HG03442 (cell line): ENCODE measurements around the gene ZNF207.
"Not testable (repeated sequence)": the region's sequence is repeated elsewhere in the genome, so short reads cannot be mapped to it uniquely, and the experiment has no call there.

Source experiments
- ATAC-seq: cut with Tn5 transposase; IDR thresholded peaks from one replicate; pipeline ENCODE4 v1.9.1; 2021; ENCODE audit warnings: mild to moderate bottlenecking, moderate library complexity; ENCODE audit not compliant: unreplicated experiment

ZNF207 gene

DNA sequence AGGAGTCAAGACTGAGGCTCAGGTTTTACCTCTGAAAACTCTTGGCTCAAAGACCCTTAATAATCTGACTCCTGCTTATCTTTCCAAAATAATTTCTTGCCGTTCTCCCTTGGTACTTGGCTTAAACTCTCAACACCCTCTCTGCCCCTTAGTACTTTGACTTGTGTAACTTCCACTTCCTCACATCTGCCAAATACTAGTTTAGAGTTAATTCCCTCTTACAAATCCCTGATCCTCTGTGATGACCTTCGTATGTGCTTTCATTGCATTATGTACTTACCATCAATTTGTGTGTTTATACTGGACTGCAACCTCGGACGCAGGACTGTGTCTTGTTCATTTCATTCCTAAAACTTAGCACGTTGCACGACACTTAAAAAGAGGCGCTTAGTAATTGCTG lies 35.2 kb downstream of the ZNF207 start:
- ATAC-seq, result no peak

GRCh38 chr17:32385971-32386370 lies 36.0 kb downstream of the ZNF207 start:
- ATAC-seq, result no peak

DNA sequence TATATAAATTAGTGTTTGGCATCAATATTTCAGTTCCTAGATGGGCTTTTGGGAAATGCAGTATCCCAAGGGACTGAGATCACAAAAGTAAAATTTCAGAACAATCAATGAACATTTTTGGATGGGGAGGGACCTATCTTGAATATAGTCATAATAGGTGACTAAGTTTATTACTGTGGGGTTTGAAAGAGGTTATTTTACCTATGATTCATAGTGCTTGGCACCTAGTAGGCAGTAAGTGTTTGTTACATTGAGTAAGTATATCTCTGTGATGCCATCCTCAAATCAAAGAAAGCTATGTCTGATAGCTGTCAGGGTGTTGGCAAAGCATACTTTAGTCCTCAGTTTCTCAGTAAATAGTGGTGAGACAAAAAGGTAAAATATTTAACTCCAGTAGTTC lies 36.9 kb downstream of the ZNF207 start:
- ATAC-seq, result no peak

DNA sequence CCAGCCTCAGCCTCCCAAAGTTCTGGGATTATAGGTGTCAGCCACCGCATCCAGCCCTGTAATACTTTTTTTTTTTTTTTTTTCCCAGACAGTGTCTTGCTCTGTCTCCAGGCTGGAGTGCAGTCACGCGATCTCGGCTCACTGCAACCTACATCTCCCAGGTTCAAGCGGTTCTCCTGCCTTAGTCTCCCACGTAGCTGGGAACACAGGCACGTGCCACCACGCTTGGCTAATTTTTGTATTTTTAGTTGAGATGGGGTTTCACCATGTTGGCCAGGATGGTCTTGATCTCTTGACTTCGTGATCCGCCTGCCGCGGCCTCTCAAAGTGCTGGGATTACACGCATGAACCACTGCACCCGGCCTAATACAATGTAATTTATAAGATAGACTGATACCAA lies 38.2 kb downstream of the ZNF207 start:
- ATAC-seq, result not testable (repeated sequence)

DNA sequence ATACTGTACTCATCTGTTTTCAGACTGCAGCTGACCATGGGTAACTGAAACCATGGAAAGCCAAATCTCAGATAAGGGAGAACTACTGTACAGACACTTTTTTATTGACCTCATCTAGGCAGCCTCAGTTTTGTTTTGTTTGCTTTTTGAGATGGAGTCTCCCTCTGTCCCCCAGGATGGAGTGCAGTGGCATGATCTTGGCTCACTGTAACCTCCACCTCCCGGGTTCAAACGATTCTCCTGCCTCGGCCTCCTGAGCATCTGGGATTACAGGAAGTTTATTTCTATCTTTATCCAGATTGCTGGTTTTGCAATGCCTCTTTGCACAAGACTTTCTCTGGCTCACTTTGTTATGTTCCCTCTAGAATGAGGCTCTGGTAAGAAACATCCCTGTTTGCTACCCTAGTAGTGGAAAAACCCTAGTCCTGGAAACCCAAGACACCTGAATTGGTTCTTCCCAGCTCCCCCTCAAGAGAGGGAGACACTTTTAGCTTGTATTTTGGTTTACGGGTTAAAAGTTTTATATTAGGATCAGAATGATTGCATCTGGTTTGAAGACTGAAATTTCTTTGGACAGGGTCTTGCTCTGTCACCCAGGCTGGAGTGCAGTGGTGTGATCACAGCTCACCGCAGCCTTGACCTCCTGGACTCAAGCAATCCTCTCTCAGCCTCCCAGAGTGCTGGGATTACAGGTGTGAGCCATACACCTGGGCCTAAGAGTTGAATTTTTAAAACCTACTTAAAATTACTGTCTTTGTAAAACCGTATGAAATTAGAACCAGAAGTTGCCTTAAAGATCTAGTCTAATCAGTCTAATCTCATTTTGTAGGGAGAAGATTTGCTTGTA lies 38.9 kb downstream of the ZNF207 start:
- ATAC-seq, result no peak

DNA sequence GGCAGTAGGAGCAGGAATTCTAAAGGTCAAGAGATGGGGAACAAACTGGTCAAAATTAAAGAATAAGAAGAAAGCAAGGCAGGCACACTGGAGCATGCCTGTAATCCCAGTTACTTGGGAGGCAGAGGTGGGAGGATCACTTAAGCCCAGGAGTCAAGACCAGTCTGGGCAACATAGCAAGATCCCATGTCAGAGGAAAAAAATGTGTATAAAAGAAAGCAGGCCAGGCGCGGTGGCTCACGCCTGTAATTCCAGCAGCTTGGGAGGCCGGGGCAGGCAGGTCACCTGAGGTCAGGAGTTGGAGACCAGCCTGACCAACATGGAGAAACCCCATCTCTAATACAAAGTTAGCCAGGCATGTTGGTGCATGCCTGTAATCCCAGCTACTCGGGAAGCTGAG lies 43.9 kb downstream of the ZNF207 start:
- no peak for ATAC-seq

GRCh38 chr17:32396343-32396742 lies 46.4 kb downstream of the ZNF207 start:
- no peak for ATAC-seq

- no peak for ATAC-seq
These were observed 49.0 kb downstream of the ZNF207 start for GRCh38 chr17:32398946-32399345.

GRCh38 chr17:32410085-32410484 lies 60.1 kb downstream of the ZNF207 start:
- ATAC-seq, result not testable (repeated sequence)

DNA sequence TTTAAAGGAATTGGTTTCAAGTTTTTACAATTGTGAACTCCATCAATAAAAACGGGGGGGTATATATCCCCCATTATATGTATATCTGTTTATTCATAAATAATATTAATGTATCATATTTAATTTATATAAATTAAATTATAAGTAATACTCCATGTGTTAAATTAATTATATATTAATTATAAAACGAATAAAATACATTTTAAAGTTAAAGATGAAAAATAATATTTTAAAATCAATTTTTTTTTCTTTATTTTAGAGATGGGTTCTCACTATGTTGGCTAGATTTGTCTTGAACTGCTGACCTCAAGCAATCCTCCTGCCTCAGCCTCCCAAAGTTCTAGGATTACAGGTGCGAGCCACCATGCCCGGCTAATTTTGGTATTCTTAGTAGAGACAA lies 76.9 kb downstream of the ZNF207 start:
- ATAC-seq, result no peak

- ATAC-seq, result no peak
These were observed 79.6 kb downstream of the ZNF207 start for GRCh38 chr17:32429598-32429997.
